GM18505 (cell line): ENCODE data around the gene CDK14.
"Not testable (repeated sequence)": the region's sequence is repeated elsewhere in the genome, so short reads cannot be mapped to it uniquely, and the experiment has no call there.

Experiments used
- ATAC-seq: cut with Tn5 transposase; IDR thresholded peaks from one replicate; pipeline ENCODE4 v1.9.1; 2021; ENCODE audit not compliant: unreplicated experiment
- POLR2A ChIP-seq: IDR thresholded peaks from 4 replicates; pipeline ENCODE4 v1.6.1; 2011; ENCODE audit warnings: borderline replicate concordance; ENCODE audit not compliant: insufficient read depth, insufficient read length; ENCODE audit errors: extremely low read depth

Gene CDK14

GRCh38 chr7:90759710-90760109 is 163.6 kb downstream of the CDK14 start:
- ATAC-seq = no peak
- TF ChIP-seq POLR2A = no peak

DNA sequence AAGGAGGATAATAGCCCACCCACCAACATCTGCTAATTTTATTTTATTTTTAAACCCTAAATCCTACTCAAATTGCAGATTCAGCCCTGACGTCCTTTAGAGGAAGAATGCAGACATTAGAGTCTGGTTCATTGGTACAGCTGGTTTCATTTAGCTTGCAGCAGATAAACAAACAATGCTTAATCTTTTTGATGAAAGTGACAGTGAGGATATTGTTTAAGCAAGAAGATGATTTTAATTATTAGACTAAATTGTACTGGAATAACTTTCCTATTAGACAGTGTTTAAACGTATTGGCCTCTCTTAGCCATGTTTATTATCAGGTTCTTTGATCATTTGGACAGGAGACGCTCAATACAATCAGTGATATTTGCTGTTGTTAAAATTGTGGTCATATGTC is 164.8 kb downstream of the CDK14 start:
- TF ChIP-seq POLR2A = no peak
- ATAC-seq = no peak

DNA sequence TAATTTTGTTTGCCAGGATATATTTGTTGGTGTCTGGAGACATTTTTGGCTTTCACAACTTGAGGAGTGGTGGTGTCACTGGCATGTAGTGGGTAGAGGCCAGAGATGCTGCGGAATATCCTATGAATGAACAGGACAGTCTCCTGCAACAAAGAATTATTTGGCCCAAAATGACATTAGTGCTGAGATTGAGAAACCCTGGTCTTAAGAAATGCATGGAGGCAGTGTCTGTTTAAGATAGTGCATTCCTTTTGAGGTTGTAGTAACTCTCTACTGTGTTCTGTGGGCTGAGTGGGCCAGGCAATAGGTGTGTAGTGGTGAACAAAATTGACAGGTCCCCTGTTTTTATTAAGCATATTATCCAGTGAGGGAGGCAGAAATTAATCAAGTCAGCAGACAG is 165.5 kb downstream of the CDK14 start:
- no peak for TF ChIP-seq POLR2A
- ATAC-seq = no peak

DNA sequence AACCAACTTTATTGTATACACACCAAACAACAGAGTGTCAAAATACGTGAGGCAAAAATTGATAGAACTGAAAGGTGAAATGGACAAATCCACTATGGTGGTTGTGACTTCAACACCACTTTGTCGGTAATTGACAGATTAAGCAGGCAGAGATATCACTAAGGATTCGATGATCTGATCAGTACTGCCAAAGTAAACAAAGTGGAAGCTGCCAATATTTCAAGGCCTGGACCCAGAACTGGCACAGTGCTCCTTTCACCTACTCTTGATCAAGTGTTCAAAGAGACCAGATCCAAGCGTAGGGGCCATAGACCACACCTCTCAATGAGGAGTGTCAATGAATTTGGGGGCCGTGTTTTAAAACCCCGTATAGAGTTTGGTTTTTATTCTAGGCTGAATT is 167.0 kb downstream of the CDK14 start:
- no peak for ATAC-seq
- no peak for TF ChIP-seq POLR2A

GRCh38 chr7:90764848-90765570 is 168.9 kb downstream of the CDK14 start:
- no peak for ATAC-seq
- TF ChIP-seq POLR2A = no peak

DNA sequence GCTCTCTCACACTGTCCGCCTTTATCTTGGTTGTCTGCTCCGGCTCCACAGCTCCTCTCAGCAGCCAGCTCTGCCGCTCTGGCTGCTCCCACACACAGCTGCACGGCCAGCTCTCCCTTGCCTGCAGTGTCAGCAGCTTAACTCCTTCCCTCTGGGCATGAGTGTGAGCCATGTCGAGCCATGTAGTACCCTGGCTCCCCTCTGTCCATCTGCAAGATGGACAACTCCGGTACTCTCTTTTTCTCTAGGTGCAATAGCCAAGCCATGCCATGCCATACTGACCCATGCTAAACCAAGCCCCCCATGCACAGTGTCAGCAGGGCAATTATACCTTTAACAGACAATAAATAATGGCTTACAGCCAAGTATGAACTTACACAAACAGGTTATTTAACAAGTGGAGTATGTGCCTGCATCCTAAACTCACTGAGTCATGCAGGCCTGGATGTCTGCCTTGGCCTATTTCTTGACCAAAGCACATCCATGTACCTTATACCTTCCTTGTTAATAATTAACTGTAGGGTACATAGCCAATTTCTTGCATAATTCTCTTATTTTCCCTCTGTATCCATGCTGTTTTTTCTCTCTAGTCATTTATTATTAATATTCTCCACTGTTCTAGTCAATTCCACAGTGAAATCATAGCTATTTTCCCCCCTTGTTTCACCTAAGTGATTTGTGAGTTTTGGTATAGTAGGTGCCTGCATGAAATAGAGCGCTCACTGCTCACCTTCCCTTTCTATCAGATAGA is 170.9 kb downstream of the CDK14 start:
- no peak for TF ChIP-seq POLR2A

GRCh38 chr7:90768301-90768700 is 172.2 kb downstream of the CDK14 start:
- no peak for TF ChIP-seq POLR2A
- no peak for ATAC-seq

More for the DNA sequence above, 170.9 kb downstream of the CDK14 start:
- no peak for ATAC-seq

DNA sequence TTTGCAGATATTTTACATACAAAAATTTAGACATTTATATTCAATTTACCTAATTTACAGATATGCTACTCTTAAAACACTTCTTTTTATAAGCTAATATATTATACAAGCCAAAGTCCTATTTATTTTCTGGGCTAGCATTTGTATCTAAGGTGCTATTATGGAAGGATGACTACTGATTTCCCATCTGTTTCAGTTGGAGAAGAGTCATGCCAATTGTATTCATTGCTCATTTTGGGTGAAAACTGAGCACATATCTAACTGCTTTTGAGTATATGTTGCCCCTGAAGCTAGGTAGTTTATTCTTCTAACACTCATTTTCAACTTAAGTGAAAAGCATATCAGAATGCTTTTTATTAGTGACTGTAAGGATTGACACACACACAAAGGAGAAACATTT is 172.9 kb downstream of the CDK14 start:
- TF ChIP-seq POLR2A = no peak
- no peak for ATAC-seq

GRCh38 chr7:90769566-90769965 is 173.4 kb downstream of the CDK14 start:
- not testable (repeated sequence) for ATAC-seq

DNA sequence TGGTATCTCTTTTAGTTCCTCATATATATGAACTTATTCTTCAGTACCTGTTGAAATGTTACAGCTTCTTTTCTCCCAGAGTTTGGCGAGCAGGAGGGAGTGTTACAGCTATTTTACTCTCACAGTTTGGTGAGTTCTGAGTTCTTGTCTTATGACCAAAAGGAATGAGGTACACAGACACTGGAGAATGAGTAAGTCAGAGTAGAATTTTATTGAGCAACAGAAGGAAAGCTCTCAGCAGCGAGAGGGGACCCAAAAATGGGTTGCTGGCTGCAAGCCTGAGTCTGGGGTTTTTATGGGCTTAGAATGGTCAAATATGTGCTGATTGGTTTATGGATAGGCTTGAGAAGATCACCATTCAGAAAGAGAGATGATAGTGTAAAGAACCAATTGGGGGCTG is 175.2 kb downstream of the CDK14 start:
- no peak for ATAC-seq
- TF ChIP-seq POLR2A = no peak

DNA sequence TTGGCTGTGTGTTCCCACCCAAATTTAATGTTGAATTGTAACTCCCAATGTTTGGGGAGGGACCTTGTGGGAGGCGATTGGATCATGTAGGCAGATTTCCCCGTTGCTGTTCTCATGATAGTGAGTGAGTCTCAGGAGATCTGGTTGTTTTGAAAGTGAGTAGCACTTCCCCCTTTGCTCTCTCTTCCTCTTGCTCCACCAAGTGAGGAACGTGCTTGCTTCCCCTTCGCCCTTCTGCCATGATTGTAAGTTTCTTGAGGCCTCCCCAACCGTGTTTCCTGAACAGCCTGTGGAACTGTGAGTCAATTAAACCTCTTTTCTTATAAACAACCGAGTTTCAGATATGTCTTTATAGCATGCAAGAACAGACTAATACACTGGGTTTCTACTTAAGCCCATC is 176.3 kb downstream of the CDK14 start:
- no peak for ATAC-seq
- no peak for TF ChIP-seq POLR2A

GRCh38 chr7:90773269-90773668 is 177.1 kb downstream of the CDK14 start:
- ATAC-seq = no peak
- no peak for TF ChIP-seq POLR2A

DNA sequence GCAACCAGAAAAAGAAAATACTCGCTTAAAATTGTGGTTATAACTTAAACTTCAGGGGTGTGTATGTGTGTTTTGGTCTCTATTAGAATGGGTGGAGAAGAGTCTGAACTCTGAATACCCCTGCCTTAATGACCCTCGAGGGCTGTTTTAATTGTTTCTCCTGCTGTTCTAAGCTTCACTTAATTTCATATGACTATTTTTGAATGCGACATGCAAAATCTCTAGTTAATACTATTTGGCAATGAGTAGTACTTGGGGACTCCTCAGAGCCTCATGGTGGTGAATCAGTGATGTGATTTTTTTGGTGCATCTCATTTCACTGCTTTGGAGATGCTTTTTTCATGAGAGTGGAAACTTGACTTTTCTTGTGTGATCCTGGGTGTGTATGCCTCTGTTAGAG is 178.6 kb downstream of the CDK14 start:
- no peak for ATAC-seq
- TF ChIP-seq POLR2A = no peak

DNA sequence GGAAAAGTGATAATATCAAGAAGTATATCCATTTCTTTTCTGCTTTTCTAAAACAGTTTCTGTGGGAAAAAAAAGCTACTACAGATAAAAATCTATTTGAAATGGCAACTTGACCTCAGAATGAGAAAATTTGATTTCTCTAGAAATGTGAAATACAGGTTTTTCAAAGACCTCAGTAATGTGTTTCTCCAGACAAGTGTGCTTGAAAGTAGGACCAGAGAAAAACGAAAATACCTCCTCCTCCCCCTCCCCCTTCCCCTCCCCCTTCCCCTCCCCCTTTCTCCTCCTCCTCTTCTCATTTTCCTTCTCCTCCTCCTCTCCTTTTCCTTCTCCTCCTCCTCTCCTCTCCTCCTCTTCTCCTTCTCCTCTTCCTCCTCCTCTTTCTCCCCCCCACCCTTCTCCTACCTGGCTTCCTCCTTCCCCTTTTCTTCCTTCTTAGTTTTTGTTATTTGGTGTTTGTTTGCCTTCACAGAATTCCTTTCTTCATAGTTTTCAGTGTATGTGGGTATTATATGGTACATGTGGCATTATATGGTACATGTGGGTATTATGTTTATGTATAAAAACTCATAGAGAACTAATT is 179.4 kb downstream of the CDK14 start:
- no peak for TF ChIP-seq POLR2A
- ATAC-seq = no peak
